ENCODE results near the gene NDUFAF3. TPM values are rescaled to one million over a fixed set of nuclear protein-coding genes. Genes with fewer than 3 reads are reported as not detected.
A peak's percentile ranks its signal among the peaks of the same experiment; 100 is the strongest.

NDUFAF3 gene
- total RNA-seq, 2 donors from 2014 or later, result 62.2 to 98.4 TPM

DNA sequence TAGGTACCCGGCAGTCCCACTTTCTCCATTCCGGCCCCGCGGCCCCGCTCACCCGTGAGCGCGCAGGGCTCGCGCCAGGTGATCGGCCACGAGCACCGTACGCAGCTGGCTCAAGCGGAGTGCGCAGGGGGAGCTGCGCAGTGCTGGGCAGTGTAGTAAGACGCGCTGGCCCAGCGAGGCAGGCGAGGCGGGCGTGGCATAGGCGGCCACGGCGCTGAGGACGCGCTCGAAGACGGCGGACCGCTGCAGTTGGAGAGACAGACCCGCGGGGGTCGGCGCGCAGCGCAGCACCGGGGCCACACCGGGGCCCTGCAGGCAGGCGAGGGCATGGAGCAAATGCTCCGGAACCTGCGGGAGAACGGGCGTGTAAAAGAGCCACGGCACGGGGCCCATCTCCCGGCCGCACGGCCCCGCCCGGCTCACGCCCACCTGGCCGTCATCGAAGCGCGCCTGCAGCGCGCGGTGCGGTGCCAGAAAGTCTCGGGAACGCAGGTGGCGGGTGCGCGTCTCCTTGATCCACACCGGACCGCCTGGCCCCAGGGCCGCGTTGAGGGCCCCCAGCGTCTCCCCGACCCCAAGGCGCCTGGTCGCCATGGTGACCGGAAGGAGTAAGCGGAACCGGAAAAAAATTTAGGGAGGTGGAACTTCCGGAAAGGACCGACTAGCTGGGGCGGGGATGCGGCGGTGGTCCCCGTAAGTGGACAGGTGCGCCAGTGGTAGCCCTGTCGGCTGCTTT is 3.8 kb upstream of the NDUFAF3 start, which contains the start of gene DALRD3:
TSS of gene DALRD3 (minus strand) at position 610 of the 736 bp plus-strand sequence. CDS start at position 594, 16 bp downstream.
- peak within 1 kb of the TSS; percentile 98 for H3K4me3 ChIP-seq
- peaks cover 17% of the 10 kb centered on the region for H3K4me1 ChIP-seq
- H3K27me3 ChIP-seq, result no peaks in the 10 kb centered on the region
- H3K36me3 ChIP-seq, result peaks cover 10% of the 10 kb centered on the region
- intact Hi-C loops (cut with DNase I), result no loop called here
- TF ChIP-seq, protein P1, sequence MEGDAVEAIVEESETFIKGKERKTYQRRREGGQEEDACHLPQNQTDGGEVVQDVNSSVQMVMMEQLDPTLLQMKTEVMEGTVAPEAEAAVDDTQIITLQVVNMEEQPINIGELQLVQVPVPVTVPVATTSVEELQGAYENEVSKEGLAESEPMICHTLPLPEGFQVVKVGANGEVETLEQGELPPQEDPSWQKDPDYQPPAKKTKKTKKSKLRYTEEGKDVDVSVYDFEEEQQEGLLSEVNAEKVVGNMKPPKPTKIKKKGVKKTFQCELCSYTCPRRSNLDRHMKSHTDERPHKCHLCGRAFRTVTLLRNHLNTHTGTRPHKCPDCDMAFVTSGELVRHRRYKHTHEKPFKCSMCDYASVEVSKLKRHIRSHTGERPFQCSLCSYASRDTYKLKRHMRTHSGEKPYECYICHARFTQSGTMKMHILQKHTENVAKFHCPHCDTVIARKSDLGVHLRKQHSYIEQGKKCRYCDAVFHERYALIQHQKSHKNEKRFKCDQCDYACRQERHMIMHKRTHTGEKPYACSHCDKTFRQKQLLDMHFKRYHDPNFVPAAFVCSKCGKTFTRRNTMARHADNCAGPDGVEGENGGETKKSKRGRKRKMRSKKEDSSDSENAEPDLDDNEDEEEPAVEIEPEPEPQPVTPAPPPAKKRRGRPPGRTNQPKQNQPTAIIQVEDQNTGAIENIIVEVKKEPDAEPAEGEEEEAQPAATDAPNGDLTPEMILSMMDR (IDR thresholded peaks at IDR 0.05), result no peak
- H3K27ac ChIP-seq, result peak within 1 kb of the TSS; percentile 100
- no peaks in the 10 kb centered on the region for H3K9me3 ChIP-seq
- peak within 1 kb of the TSS; percentile 76 for H3K9ac ChIP-seq (ENCODE audit: low read depth in 2 of 2, low read length in 2 of 2)
- DNase-seq, result peak; percentile 84

DNA sequence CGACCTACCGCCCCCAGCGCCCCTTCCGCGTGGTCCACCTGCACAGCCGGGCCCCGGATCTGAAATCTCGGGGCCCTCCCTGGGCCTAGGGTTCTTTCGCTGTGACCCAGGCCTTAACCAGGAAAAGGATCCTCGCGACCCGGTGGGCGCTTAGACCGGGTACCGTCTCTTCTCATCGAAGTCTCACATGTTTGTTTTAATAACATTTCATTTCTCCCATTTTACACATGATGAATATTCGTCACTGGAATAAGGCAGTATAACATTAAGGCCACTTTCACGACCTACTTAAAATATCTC is 3.3 kb upstream of the NDUFAF3 start:
- TF ChIP-seq, protein P1 (IDR thresholded peaks at IDR 0.05), result no peak
- H3K9ac ChIP-seq (ENCODE audit: low read depth in 2 of 2, low read length in 2 of 2), result peak overlapping the region; percentile 76
- H3K4me1 ChIP-seq, result peaks cover 20% of the 10 kb centered on the region
- H3K27me3 ChIP-seq, result no peaks in the 10 kb centered on the region
- H3K27ac ChIP-seq, result peak overlapping the region; percentile 100
- intact Hi-C loops (cut with DNase I), result no loop called here
- no peak for DNase-seq
- no peaks in the 10 kb centered on the region for H3K9me3 ChIP-seq
- peaks cover 10% of the 10 kb centered on the region for H3K36me3 ChIP-seq
- H3K4me3 ChIP-seq, result peak overlapping the region; percentile 98

DNA sequence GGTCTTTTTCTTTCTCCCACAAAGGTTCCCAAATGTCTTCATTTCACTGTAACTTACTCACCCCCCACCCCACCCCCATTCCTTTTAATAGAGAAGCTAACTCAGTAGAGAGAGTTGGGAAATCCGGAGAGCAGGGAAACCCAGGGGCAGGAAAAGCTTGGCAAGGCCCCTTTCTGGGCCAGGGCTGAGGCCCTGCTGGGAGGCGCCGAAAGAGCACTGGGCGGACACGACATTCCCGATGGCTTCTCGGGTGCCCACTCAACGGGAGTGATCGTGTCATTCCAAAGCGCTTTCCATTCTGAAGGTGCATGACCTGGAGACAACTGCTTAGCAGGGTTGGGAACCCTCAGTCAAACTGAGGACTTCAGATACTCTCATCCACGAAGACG is 2.0 kb upstream of the NDUFAF3 start:
- Histone ChIP-seq H3K9me3 (no peaks in the 10 kb centered on the region), H3K27me3 (no peaks in the 10 kb centered on the region), H3K36me3 (peaks cover 8% of the 10 kb centered on the region), H3K27ac (peak overlapping the region; percentile 100), H3K4me3 (peak overlapping the region; percentile 92), H3K4me1 (peaks cover 20% of the 10 kb centered on the region), H3K9ac (ENCODE audit: low read depth in 2 of 2, low read length in 2 of 2) (peak overlapping the region; percentile 97 to 98)
- intact Hi-C loops (cut with DNase I), result no loop called here
- no peak for DNase-seq
- TF ChIP-seq, protein P1 (IDR thresholded peaks at IDR 0.05), result no peak

DNA sequence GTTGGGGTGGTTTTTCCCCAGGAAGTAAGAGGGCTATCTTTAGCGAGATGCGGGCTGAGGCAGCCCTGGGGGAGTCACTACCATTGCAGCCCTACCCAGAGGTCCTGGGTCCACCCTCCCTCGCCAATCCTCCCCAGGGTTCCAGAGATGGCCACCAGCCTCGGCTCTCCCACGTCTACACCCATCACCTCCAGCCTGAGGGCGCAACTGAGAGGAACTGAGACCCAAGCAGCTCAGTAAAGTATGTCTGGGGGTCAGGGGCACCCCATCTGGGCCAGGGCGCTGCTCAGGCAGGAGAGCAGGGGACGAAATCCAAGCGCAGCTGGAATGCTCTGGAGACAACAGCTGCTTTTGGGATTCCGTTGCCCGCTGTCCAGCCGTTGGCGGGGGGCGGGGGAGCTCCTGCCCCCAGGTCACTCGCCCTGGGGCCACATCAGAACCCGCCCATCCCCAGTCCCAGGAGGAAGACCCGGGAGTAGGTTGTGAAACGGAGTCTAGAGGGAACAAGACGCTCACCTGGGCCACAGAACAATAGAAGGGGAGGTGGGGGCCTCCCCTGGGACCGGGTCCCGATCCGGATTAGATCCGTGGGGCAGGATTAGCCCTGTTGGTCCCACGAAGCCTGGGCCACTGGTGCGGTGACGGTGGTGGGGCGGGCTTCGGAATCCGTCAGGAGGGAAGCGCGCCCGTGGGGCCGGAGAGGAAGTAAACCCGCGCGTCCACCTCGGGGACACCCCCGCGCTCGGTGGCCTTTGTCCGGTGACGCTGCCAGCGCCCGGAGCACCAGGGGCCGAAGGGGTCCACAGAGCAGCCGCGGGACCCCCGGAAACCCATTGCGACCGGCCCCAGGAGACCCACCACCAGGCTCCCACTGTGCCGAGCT is 1.4 kb upstream of the NDUFAF3 start:
- intact Hi-C loops (cut with DNase I), result no loop called here
- Histone ChIP-seq H3K27ac (peak overlapping the region; percentile 100), H3K36me3 (peaks cover 4% of the 10 kb centered on the region), H3K9ac (ENCODE audit: low read depth in 2 of 2, low read length in 2 of 2) (peak overlapping the region; percentile 97 to 98), H3K27me3 (no peaks in the 10 kb centered on the region), H3K4me3 (peak overlapping the region; percentile 92), H3K9me3 (no peaks in the 10 kb centered on the region), H3K4me1 (peaks cover 20% of the 10 kb centered on the region)
- DNase-seq, result peak; percentile 57
- TF ChIP-seq, protein P1 (IDR thresholded peaks at IDR 0.05), result no peak

DNA sequence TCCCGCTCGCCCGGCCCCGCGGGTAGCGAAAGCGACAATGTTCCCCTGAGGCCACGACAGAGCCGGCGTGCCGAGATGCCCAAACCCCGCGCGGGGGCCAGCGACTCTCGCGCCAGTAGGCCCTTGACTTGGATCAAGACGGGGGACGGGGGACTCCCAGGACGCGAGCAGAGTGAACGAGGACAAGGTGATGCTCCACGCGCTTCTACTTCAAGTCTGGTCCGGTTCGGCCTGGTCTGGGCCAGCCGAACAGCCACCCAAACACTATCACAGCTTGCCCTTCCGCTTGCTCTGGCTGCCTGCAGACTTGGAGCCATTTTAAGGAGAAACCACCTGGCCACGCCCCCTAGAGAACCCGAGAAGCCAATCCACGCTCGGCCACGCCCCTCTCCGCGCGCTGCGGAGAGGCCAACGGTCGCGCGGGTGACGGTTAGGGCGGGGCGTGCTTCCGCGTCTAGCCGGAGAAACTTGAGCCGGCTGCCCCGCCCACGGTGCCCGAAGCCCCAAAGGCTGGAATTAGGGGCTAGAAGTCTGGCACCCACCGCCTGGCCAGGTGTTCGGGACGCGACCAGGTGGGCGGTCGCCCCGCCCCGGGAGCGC is 608 bp upstream of the NDUFAF3 start:
- Histone ChIP-seq H3K27ac (peak overlapping the region; percentile 100), H3K4me3 (peak overlapping the region; percentile 92), H3K9me3 (no peaks in the 10 kb centered on the region), H3K36me3 (peaks cover 4% of the 10 kb centered on the region), H3K9ac (ENCODE audit: low read depth in 2 of 2, low read length in 2 of 2) (peak overlapping the region; percentile 97 to 98), H3K4me1 (peaks cover 20% of the 10 kb centered on the region), H3K27me3 (no peaks in the 10 kb centered on the region)
- intact Hi-C loops (cut with DNase I), result no loop called here
- DNase-seq, result peak; percentile 100
- TF ChIP-seq, protein P1 (IDR thresholded peaks at IDR 0.05), result no peak

All from colonic mucosa (tissue), 4 donors.